MCF 10A (cell line): Measurements from ENCODE around the gene MRPL44. TPM values are rescaled to one million over a fixed set of nuclear protein-coding genes. Genes with fewer than 3 reads are reported as not detected.

Source experiments
- BruUV-seq: library from RNA; stranded (reverse); fragments of 400-500 nt; replicated peaks from 2 replicates; lab custom pipeline; 2021; lab: Mats Ljungman, UMichigan
- CTCF ChIA-PET: fragments of 300-600 bp; sonication (Branson Sonifier 250); formaldehyde crosslinking; extraction: SDS; loops from one replicate; lab custom pipeline; 2021; ENCODE audit warnings: antibody characterized with exemption, inconsistent platforms; lab: Yijun Ruan, JAX
- POLR2A ChIA-PET: fragments of 300-600, 350-650 bp; sonication (Branson Sonifier 250); formaldehyde crosslinking; extraction: SDS; loops from one replicate; lab custom pipeline; 2020; ENCODE audit warnings: antibody characterized with exemption, inconsistent platforms; lab: Yijun Ruan, JAX
- DNase-seq: peaks from one replicate; pipeline ENCODE4 v3.0.0-alpha.2; 2018; ENCODE audit not compliant: unreplicated experiment
- H3K27ac Mint-ChIP-seq: one replicate; pipeline ENCODE4 v1.8.0; 2022; ENCODE audit warnings: mild to moderate bottlenecking, low read depth, mixed read lengths; ENCODE audit not compliant: unreplicated experiment
- H3K27me3 Mint-ChIP-seq: one replicate; pipeline ENCODE4 v1.8.0; 2022; ENCODE audit warnings: mixed read lengths; ENCODE audit not compliant: insufficient read depth, unreplicated experiment
- H3K36me3 Mint-ChIP-seq: one replicate; pipeline ENCODE4 v1.8.0; 2022; ENCODE audit warnings: mild to moderate bottlenecking, moderate library complexity, mixed read lengths; ENCODE audit not compliant: insufficient read depth, unreplicated experiment
- H3K4me1 Mint-ChIP-seq: one replicate; pipeline ENCODE4 v1.8.0; 2022; ENCODE audit warnings: mixed read lengths; ENCODE audit not compliant: insufficient read depth, unreplicated experiment
- H3K4me3 Mint-ChIP-seq: one replicate; pipeline ENCODE4 v1.8.0; 2022; ENCODE audit warnings: mild to moderate bottlenecking, moderate library complexity, mixed read lengths; ENCODE audit not compliant: unreplicated experiment
- H3K9me3 Mint-ChIP-seq: one replicate; pipeline ENCODE4 v1.8.0; 2022; ENCODE audit warnings: mixed read lengths; ENCODE audit not compliant: unreplicated experiment
- CTCF ChIP-seq: fragments of 200-600 bp; IDR thresholded peaks from one replicate; pipeline ENCODE4 v1.8.0; 2022; ENCODE audit warnings: antibody characterized with exemption, mild to moderate bottlenecking; ENCODE audit not compliant: unreplicated experiment
- intact Hi-C: fragments of 100-400 bp; cut with micrococcal nuclease; formaldehyde crosslinking; loops from 2 replicates; pipeline ENCODE4 v1.14.1; 2022
- total RNA-seq: library from RNA; stranded (reverse); gene quantifications from 2 replicates; pipeline ENCODE4 v1.2.3, GENCODE V29; 2022

Gene MRPL44
- total RNA-seq, 1 experiment from 2014 or later: 27.4 TPM

GRCh38 chr2:223952280-223952968 is 4.8 kb upstream of the MRPL44 start:
- POLR2A ChIA-PET: no interaction called here
- no peaks in the 10 kb centered on the region for H3K9me3 Mint-ChIP-seq
- no peak for DNase-seq
- H3K27me3 Mint-ChIP-seq: no peaks in the 10 kb centered on the region
- peaks cover 14% of the 10 kb centered on the region for H3K4me1 Mint-ChIP-seq
- CTCF ChIA-PET: interaction anchor here (0.6 kb wide), 2 partner anchors 9 to 191 kb away, joined by 3 read pairs; no protein-coding TSS in a partner anchor
- no TSS peak for BruUV-seq
- no peak for TF ChIP-seq CTCF
- H3K27ac Mint-ChIP-seq: no peak overlapping the region
- H3K36me3 Mint-ChIP-seq: no peaks in the 10 kb centered on the region
- intact Hi-C loops: loop anchor here (10.0 kb wide), 1 partner anchor 278 kb away; no protein-coding TSS in a partner anchor
- no peak overlapping the region for H3K4me3 Mint-ChIP-seq

- TF ChIP-seq CTCF: no peak
- peak; percentile 45 for DNase-seq
- Mint-ChIP-seq H3K9me3 (no peaks in the 10 kb centered on the region), H3K36me3 (no peaks in the 10 kb centered on the region), H3K4me1 (peaks cover 7% of the 10 kb centered on the region), H3K27ac (no peak overlapping the region), H3K4me3 (no peak overlapping the region), H3K27me3 (no peaks in the 10 kb centered on the region)
- ChIA-PET POLR2A (interaction anchor here (0.6 to 5.2 kb wide), 5 partner anchors 9 to 194 kb away, joined by 3 to 71 read pairs (median 3); partner anchors contain the start of gene WDFY1), CTCF (interaction anchor here (1.4 to 1.5 kb wide), 2 partner anchors 93 to 193 kb away, joined by 3 to 5 read pairs; no protein-coding TSS in a partner anchor)
- BruUV-seq: no TSS peak
- intact Hi-C loops: loop anchor here (10.0 kb wide), 1 partner anchor 280 kb away; no protein-coding TSS in a partner anchor
Observed at GRCh38 chr2:223954401-223954800, 2.9 kb upstream of the MRPL44 start.

- ChIA-PET CTCF (interaction anchor here (0.6 to 1.2 kb wide), 3 partner anchors 21 to 1018 kb away, joined by 3 to 4 read pairs (median 3); no protein-coding TSS in a partner anchor), POLR2A (interaction anchor here (0.6 to 5.2 kb wide), 8 partner anchors 11 to 619 kb away, joined by 3 to 71 read pairs (median 6); partner anchors contain the start of gene WDFY1)
- Mint-ChIP-seq H3K27me3 (no peaks in the 10 kb centered on the region), H3K4me3 (peak overlapping the region; percentile 92), H3K4me1 (peaks cover 15% of the 10 kb centered on the region), H3K27ac (peak overlapping the region; percentile 95), H3K9me3 (no peaks in the 10 kb centered on the region), H3K36me3 (peaks cover 10% of the 10 kb centered on the region)
- DNase-seq: no peak
- no TSS peak for BruUV-seq
- intact Hi-C loops: loop anchor here (2.0 to 10.0 kb wide), 2 partner anchors 95 to 281 kb away; no protein-coding TSS in a partner anchor
- no peak for TF ChIP-seq CTCF
Observed at GRCh38 chr2:223956300-223956699, 963 bp upstream of the MRPL44 start.

- Mint-ChIP-seq H3K4me1 (peaks cover 15% of the 10 kb centered on the region), H3K4me3 (peak overlapping the region; percentile 21), H3K9me3 (no peaks in the 10 kb centered on the region), H3K27me3 (no peaks in the 10 kb centered on the region), H3K36me3 (peaks cover 38% of the 10 kb centered on the region), H3K27ac (no peak overlapping the region)
- no TSS peak for BruUV-seq
- CTCF ChIA-PET: interaction anchor here (0.6 to 4.4 kb wide), 3 partner anchors 10 to 1490 kb away, joined by 3 to 42 read pairs (median 3); no protein-coding TSS in a partner anchor
- no peak for TF ChIP-seq CTCF
- intact Hi-C loops: loop anchor here (10.0 kb wide), 2 partner anchors 285 to 695 kb away; no protein-coding TSS in a partner anchor
- DNase-seq: no peak
- POLR2A ChIA-PET: no interaction called here
Observed at GRCh38 chr2:223959688-223960087, 2.4 kb downstream of the MRPL44 start.
